ENCODE results near the gene SPESP1. TPM values are rescaled to one million over a fixed set of nuclear protein-coding genes. Genes with fewer than 3 reads are reported as not detected.
A peak's percentile ranks its signal among the peaks of the same experiment; 100 is the strongest.

The SPESP1 gene
- not detected in 3 replicates for total RNA-seq

- DNase-seq (ENCODE audit: low spot score in 2 of 2, unreplicated experiment in 2 of 2) = no peak
- Mint-ChIP-seq H3K27me3 (ENCODE audit: low read depth) (no peaks in the 10 kb centered on the region), H3K27ac (no peak within 1 kb of the TSS), H3K4me3 (no peak within 1 kb of the TSS), H3K9me3 (no peaks in the 10 kb centered on the region), H3K4me1 (no peaks in the 10 kb centered on the region), H3K36me3 (no peaks in the 10 kb centered on the region)
- no peak for TF ChIP-seq CTCF (IDR thresholded peaks at IDR 0.05; ENCODE audit: unreplicated experiment)
These were observed at the start of gene SPESP1 for GRCh38 chr15:68930268-68931022. SPESP1 (plus strand) TSS chr15:68930525; CDS start chr15:68930654, 129 bp downstream.

DNA sequence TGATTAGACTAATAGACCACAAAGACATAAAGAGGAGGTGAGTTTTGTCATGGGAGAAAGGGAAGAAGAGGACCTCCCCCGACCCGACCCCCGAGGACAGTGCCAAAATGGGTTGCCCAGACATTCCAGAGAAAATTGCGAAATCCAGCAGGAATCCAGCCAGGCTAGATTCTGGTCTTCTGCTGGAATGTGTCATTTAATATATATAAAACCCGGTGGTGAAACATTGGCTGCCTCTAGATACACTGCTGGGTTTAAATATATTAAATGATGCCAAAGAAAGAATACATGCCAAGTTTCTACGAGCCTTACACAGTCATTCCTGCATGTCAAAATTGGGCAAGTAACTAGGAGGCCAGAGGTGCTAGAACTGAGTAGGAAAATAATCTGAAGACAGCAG, 45.3 kb upstream of the SPESP1 start:
- H3K27me3 Mint-ChIP-seq (ENCODE audit: low read depth) = no peaks in the 10 kb centered on the region
- no peak for TF ChIP-seq CTCF (IDR thresholded peaks at IDR 0.05; ENCODE audit: unreplicated experiment)
- peaks cover 25% of the 10 kb centered on the region for H3K4me1 Mint-ChIP-seq
- H3K9me3 Mint-ChIP-seq = no peaks in the 10 kb centered on the region
- DNase-seq (ENCODE audit: low spot score in 2 of 2, unreplicated experiment in 2 of 2) = peak; percentile 27 to 56
- peak overlapping the region; percentile 84 for H3K27ac Mint-ChIP-seq
- H3K4me3 Mint-ChIP-seq = no peak overlapping the region
- no peaks in the 10 kb centered on the region for H3K36me3 Mint-ChIP-seq

GRCh38 chr15:68887120-68887519, 43.2 kb upstream of the SPESP1 start:
- TF ChIP-seq CTCF (IDR thresholded peaks at IDR 0.05; ENCODE audit: unreplicated experiment) = no peak
- H3K4me3 Mint-ChIP-seq = no peak overlapping the region
- H3K27me3 Mint-ChIP-seq (ENCODE audit: low read depth) = no peaks in the 10 kb centered on the region
- H3K9me3 Mint-ChIP-seq = peaks cover 14% of the 10 kb centered on the region
- H3K36me3 Mint-ChIP-seq = no peaks in the 10 kb centered on the region
- no peak for DNase-seq (ENCODE audit: low spot score in 2 of 2, unreplicated experiment in 2 of 2)
- H3K27ac Mint-ChIP-seq = no peak overlapping the region
- peaks cover 25% of the 10 kb centered on the region for H3K4me1 Mint-ChIP-seq

GRCh38 chr15:68887819-68888218, 42.5 kb upstream of the SPESP1 start:
- H3K4me3 Mint-ChIP-seq = no peak overlapping the region

DNA sequence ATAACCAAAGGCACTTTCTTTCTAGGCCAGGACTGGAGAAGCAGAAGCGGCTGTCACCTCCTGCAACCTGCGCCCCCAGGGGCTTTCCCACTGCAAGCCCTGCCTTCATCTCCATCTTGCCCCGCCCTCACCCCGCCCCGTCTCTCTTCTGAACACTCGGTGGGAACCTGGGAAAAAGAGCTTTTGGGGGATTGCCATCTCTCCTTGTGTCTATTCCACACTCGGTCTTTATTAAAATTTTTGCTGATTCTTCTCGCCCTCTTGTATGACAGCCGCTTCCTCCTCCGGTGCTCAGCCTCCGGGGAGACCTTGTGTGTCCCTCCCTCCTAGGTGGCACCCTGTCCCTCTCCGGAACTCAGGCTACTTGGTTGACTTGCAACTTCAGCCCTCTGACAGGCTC, 41.9 kb upstream of the SPESP1 start:
- H3K9me3 Mint-ChIP-seq = peaks cover 17% of the 10 kb centered on the region
- H3K4me3 Mint-ChIP-seq = no peak overlapping the region
- H3K27ac Mint-ChIP-seq = peak overlapping the region; percentile 71
- peaks cover 25% of the 10 kb centered on the region for H3K4me1 Mint-ChIP-seq
- no peaks in the 10 kb centered on the region for H3K27me3 Mint-ChIP-seq (ENCODE audit: low read depth)
- H3K36me3 Mint-ChIP-seq = no peaks in the 10 kb centered on the region
- TF ChIP-seq CTCF (IDR thresholded peaks at IDR 0.05; ENCODE audit: unreplicated experiment) = no peak
- DNase-seq (ENCODE audit: low spot score in 2 of 2, unreplicated experiment in 2 of 2) = no peak

More at GRCh38 chr15:68887819-68888218, 42.5 kb upstream of the SPESP1 start:
- Mint-ChIP-seq H3K36me3 (no peaks in the 10 kb centered on the region), H3K4me1 (peaks cover 25% of the 10 kb centered on the region), H3K9me3 (peaks cover 14% of the 10 kb centered on the region), H3K27ac (no peak overlapping the region), H3K27me3 (ENCODE audit: low read depth) (no peaks in the 10 kb centered on the region)
- no peak for DNase-seq (ENCODE audit: low spot score in 2 of 2, unreplicated experiment in 2 of 2)
- TF ChIP-seq CTCF (IDR thresholded peaks at IDR 0.05; ENCODE audit: unreplicated experiment) = no peak

Measured in mesothelial cell of epicardium (in vitro differentiated cells).